SKM-1 treated with dmso at 0.1 percent for 144 hours (cell line): ENCODE measurements around the gene MCFD2.

Experiments
- DNase-seq: peaks from one replicate; lab custom pipeline; 2025; ENCODE audit not compliant: unreplicated experiment; lab: John Stamatoyannopoulos, UW

MCFD2 gene

DNA sequence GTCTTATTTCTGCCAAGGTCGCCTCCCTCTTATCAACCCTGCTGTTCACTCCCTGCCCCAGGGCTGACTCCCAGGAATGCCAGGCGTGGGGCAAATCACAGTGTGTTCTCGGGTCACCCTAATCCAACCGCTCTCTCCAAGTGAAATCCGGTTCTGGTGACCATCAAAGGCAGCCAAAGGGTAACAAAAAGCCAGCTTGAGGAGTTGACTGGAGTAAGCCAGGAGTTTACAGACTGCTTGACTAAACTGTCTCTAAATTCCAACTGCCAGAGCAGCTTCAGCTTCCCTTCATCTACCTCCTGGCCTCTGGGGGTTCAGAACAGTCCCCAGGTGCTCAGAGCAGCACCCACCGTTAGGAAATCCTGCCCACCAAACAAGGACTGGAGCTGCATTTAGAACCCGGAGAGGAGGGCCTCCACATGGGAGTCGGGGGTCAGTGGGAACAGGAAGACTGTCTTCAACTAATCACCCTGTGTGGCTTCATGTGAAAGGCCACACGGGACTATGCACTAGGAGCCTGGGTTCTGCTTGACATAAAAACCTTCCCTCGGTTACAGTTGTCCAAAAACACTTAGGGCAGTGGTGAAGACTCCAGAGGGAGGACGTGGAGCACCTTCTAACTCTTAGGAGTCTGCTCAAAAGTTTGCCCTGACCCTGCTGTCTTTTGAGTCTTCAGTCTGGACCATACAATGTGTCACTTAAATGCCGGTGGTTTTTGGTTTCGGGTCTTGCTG lies 24.2 kb upstream of the MCFD2 start:
- DNase-seq: no peak

DNA sequence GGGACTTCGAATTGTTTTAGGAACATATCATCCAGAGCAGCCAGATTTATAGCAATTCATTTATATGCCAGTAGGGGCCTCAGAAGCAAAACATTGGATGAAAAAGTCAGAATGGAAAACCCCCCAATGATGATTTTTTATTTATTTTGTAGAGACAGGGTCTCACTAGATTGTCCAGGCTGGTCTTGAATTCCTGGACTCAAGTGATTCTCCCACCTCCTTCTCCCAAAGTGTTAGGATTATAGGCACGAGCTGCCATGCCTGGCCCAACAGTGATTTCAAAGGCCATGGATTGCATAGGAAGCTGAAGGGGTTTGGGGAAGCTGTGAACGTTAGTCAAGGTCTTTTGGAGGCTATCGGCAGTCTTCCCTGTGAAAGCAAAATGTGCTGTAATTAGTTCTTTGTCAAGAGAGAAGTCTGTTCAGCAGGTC lies 21.9 kb upstream of the MCFD2 start:
- peak; percentile 4 for DNase-seq

DNA sequence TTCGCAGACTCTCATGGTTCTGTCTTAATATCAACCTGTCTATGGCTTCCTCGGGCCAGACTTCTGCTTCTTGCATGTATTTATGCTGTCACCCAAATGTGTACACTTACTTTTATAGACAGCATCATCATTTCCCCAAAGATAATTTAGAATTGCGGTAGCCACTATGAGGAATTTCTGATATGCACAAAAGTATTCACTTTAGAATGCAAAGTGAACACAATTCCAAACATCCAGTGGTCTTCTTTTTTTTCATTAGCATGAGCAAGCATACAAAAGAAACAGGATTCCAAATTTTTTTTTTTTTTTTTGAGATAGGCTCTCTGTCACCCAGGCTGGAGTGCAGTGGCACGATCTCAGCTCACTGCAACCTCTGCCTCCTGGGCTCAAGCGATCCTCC lies 21.0 kb upstream of the MCFD2 start:
- no peak for DNase-seq

DNA sequence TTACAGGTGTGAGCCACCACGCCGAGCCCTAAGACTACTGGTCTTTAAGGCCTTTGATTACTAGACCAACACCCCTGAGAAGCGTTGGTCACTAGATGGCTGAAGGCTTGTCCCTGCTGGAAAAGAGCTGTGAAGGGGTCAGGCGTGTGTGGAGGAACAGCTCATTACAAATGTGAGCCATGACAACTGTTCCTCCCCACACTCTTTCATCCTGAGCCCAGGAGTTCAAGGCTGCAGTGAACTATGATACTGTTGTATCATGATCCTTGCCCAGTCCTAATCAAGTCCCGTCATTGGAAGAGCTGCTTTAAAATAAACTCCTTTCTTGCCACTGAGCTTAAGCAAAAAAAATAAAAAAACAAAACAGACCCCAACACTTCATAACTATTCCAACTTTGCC lies 19.5 kb upstream of the MCFD2 start:
- DNase-seq: no peak

GRCh38 chr2:46929612-46930011 lies 14.0 kb upstream of the MCFD2 start:
- no peak for DNase-seq

GRCh38 chr2:46926863-46927262 lies 11.3 kb upstream of the MCFD2 start:
- DNase-seq: no peak

GRCh38 chr2:46925474-46926351 lies 10.1 kb upstream of the MCFD2 start:
- DNase-seq: no peak

DNA sequence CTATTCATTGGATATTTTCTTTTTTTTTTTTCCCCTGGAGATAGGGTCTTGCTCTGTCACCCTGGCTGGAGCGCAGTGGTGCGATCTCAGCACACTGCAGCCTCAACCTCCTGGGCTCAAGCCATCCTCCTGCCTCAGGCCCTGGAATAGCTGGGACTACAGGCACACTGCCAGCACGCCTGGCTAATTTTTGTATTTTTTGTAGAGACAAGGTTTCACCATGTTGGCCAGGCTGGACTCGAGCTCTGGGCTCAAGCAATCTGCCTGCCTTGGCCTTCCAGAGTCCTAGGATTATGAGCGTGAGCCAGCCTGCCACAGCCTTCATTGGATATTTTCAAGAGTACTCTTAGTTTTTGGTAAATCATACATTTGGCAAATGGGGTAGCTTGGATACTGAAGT lies 9.0 kb upstream of the MCFD2 start:
- no peak for DNase-seq

GRCh38 chr2:46924038-46924437 lies 8.4 kb upstream of the MCFD2 start:
- DNase-seq: no peak

DNA sequence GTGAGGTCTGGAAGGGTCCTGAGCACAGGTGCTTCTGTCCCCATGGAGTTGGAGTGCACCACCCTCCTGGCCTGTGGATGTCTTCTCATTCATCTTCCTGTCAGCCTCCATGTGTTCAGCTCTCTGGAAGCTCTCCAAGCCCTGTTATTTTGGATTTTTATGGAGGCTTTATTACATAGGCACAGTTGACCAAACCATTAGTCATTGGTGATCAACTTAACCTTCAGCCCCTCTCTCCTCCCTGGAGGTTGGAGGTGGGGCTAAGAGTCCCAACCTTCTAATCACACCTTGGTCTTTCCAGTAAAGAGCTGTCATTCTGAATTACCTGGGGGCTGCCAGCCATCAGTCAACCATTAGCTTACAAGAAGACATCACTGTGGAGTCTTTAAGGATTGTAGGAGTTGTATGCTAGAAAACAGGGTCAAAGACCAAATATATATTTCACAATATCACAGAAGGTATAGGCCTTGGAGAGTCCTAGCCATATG lies 7.5 kb upstream of the MCFD2 start:
- DNase-seq: no peak

- no peak for DNase-seq
Measured at GRCh38 chr2:46922606-46923005, 7.0 kb upstream of the MCFD2 start.

DNA sequence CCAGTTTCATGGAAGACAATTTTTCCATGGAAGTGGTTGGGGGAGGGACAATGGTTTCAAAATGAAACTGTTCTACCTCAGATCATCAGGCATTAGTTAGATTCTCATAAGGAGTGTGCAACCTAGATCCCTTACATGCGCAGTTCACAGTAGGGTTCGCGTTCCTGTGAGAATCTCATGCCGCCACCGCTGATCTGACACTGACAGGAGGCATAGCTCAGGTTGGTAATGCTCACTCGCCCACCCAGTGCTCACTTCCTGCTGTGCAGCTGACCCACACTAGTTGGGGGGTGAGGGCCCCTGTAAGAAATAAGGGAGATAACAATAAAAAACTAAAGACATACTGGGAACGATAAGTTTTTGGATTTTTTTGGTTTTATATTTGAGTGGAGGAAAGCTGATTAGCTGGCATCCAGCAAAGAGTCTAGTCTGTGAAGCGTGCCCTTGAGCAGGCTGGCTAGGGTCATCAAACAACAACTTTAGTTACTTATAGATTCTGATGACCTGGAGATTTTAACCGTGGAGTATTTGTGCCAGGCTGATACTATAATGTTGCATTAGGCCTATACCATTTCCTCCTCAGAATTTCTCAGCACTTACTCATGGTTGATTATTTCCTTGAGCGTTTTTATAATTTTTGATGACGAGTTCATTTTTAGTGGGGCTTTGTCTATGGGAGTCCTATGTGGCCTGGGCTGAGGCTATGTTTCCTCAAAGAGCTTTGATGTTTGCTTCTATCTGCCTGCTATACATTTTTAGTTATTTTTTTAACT lies 6.3 kb upstream of the MCFD2 start:
- DNase-seq: no peak

DNA sequence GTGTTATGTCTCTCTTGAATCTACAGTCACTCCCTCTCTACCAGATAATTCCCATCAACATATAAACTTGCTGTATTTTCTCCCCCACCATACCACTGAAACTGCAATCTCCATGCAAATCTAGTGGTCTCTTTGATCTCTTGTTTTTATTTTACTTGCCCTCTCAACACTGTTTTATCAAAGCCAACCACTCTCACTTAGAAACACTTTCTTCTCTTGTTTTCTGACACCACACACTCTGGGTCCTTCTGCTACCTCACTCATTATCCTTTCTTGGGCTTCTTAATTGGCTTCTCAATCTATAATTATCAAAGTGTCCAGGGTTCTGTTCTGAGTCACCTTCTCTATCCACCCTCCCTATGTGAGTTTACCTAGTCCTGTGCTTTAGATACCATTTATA lies 2.0 kb upstream of the MCFD2 start:
- DNase-seq: no peak

GRCh38 chr2:46915811-46916630 lies 415 bp upstream of the MCFD2 start:
- peak; percentile 59 for DNase-seq

GRCh38 chr2:46914578-46915230 lies 902 bp downstream of the MCFD2 start:
- DNase-seq: no peak

- no peak for DNase-seq
Measured at GRCh38 chr2:46913471-46914381, 1.9 kb downstream of the MCFD2 start.

DNA sequence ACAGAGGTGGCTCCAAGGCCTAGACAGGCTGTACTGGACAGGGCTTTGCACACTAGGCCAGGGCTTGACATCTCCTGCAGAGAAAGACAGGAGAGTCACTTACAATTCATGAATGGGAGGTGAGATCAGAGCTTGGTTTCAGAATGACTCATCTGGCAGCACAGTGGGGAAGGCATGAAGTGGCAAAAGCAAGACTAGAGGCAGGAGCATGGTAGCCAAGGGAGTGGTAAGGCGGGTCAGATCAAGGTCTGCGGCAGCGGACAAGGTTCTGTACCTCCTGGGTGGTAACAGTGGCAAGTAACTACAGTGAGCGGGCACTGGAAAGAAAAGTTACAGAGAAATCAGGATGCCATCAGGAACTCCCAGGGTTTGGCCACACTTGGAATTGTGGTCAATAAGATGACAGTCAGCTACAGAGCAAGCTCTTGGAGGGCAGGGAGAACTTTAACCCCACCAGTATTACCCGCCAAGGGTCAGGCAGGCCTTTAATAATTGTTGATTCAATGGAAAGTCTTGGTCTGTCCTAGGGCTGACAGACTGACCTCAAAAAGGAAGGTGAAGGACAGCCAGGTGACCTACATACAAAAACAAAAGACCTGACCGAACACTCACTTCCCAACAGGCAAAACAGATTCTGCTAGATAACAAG lies 5.7 kb downstream of the MCFD2 start:
- no peak for DNase-seq

GRCh38 chr2:46909150-46909549 lies 6.5 kb downstream of the MCFD2 start:
- no peak for DNase-seq
